Measurements from ENCODE around the gene LRRC47.

The LRRC47 gene

DNA sequence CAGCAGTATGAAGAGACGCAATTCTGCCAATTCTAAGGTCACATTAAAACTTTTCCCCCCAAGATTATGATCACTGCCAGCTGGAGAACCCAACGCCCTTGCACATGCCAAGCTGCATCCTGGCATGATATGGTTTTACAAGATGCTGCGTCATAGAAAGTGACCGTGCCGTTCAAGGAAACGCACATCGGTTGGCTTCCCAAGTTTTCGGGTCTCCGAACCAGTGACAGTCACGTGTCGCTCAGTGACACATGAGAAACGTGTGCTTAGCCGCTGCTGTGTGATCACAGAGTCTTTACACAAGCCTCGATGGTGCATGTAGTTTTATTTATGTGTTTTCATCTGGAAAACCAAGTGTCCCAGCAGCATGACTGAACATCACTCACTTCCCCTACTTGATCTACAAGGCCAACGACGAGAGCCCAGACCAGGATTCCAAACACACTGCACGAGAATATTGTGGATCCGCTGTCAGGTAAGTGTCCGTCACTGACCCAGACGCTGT lies 16.3 kb downstream of the LRRC47 start:
- TF ChIP-seq SNAI2 (CRISPR knock-in tag; IDR thresholded peaks at IDR 0.05): no peak
- TF ChIP-seq, protein P1, sequence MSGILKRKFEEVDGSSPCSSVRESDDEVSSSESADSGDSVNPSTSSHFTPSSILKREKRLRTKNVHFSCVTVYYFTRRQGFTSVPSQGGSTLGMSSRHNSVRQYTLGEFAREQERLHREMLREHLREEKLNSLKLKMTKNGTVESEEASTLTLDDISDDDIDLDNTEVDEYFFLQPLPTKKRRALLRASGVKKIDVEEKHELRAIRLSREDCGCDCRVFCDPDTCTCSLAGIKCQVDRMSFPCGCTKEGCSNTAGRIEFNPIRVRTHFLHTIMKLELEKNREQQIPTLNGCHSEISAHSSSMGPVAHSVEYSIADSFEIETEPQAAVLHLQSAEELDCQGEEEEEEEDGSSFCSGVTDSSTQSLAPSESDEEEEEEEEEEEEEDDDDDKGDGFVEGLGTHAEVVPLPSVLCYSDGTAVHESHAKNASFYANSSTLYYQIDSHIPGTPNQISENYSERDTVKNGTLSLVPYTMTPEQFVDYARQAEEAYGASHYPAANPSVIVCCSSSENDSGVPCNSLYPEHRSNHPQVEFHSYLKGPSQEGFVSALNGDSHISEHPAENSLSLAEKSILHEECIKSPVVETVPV (CRISPR knock-in tag; IDR thresholded peaks at IDR 0.05): no peak
- TF ChIP-seq ZC3H10 (CRISPR knock-in tag; IDR thresholded peaks at IDR 0.05): no peak
- TF ChIP-seq, protein P2, sequence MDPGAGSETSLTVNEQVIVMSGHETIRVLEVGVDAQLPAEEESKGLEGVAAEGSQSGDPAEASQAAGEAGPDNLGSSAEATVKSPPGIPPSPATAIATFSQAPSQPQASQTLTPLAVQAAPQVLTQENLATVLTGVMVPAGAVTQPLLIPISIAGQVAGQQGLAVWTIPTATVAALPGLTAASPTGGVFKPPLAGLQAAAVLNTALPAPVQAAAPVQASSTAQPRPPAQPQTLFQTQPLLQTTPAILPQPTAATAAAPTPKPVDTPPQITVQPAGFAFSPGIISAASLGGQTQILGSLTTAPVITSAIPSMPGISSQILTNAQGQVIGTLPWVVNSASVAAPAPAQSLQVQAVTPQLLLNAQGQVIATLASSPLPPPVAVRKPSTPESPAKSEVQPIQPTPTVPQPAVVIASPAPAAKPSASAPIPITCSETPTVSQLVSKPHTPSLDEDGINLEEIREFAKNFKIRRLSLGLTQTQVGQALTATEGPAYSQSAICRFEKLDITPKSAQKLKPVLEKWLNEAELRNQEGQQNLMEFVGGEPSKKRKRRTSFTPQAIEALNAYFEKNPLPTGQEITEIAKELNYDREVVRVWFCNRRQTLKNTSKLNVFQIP (CRISPR knock-in tag; IDR thresholded peaks at IDR 0.05; ENCODE audit: borderline replicate concordance, low read depth): no peak
- TF ChIP-seq RARB (CRISPR knock-in tag; IDR thresholded peaks at IDR 0.05): no peak
- TF ChIP-seq TCF4 (CRISPR knock-in tag; IDR thresholded peaks at IDR 0.05; ENCODE audit: borderline replicate concordance): no peak
- TF ChIP-seq ZNF565 (CRISPR knock-in tag; conservative IDR thresholded peaks at IDR 0.05; ENCODE audit: low read depth): no peak
- TF ChIP-seq BACH2 (CRISPR knock-in tag; IDR thresholded peaks at IDR 0.05; ENCODE audit: borderline replicate concordance): no peak
- no peak for TF ChIP-seq OSR1 (CRISPR knock-in tag; IDR thresholded peaks at IDR 0.05)
- no peak for TF ChIP-seq CSDC2 (CRISPR knock-in tag; IDR thresholded peaks at IDR 0.05)
- no peak for TF ChIP-seq ZFP30 (CRISPR knock-in tag; IDR thresholded peaks at IDR 0.05)
- TF ChIP-seq, protein P3, sequence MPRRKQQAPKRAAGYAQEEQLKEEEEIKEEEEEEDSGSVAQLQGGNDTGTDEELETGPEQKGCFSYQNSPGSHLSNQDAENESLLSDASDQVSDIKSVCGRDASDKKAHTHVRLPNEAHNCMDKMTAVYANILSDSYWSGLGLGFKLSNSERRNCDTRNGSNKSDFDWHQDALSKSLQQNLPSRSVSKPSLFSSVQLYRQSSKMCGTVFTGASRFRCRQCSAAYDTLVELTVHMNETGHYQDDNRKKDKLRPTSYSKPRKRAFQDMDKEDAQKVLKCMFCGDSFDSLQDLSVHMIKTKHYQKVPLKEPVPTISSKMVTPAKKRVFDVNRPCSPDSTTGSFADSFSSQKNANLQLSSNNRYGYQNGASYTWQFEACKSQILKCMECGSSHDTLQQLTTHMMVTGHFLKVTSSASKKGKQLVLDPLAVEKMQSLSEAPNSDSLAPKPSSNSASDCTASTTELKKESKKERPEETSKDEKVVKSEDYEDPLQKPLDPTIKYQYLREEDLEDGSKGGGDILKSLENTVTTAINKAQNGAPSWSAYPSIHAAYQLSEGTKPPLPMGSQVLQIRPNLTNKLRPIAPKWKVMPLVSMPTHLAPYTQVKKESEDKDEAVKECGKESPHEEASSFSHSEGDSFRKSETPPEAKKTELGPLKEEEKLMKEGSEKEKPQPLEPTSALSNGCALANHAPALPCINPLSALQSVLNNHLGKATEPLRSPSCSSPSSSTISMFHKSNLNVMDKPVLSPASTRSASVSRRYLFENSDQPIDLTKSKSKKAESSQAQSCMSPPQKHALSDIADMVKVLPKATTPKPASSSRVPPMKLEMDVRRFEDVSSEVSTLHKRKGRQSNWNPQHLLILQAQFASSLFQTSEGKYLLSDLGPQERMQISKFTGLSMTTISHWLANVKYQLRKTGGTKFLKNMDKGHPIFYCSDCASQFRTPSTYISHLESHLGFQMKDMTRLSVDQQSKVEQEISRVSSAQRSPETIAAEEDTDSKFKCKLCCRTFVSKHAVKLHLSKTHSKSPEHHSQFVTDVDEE (CRISPR knock-in tag; IDR thresholded peaks at IDR 0.05): no peak
- TF ChIP-seq ESRRG (CRISPR knock-in tag; IDR thresholded peaks at IDR 0.05): no peak
- TF ChIP-seq, protein P4, sequence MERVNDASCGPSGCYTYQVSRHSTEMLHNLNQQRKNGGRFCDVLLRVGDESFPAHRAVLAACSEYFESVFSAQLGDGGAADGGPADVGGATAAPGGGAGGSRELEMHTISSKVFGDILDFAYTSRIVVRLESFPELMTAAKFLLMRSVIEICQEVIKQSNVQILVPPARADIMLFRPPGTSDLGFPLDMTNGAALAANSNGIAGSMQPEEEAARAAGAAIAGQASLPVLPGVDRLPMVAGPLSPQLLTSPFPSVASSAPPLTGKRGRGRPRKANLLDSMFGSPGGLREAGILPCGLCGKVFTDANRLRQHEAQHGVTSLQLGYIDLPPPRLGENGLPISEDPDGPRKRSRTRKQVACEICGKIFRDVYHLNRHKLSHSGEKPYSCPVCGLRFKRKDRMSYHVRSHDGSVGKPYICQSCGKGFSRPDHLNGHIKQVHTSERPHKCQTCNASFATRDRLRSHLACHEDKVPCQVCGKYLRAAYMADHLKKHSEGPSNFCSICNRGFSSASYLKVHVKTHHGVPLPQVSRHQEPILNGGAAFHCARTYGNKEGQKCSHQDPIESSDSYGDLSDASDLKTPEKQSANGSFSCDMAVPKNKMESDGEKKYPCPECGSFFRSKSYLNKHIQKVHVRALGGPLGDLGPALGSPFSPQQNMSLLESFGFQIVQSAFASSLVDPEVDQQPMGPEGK (CRISPR knock-in tag; IDR thresholded peaks at IDR 0.05; ENCODE audit: borderline replicate concordance): no peak
- TF ChIP-seq GLIS3 (CRISPR knock-in tag; IDR thresholded peaks at IDR 0.05): no peak
- ATAC-seq: no peak

DNA sequence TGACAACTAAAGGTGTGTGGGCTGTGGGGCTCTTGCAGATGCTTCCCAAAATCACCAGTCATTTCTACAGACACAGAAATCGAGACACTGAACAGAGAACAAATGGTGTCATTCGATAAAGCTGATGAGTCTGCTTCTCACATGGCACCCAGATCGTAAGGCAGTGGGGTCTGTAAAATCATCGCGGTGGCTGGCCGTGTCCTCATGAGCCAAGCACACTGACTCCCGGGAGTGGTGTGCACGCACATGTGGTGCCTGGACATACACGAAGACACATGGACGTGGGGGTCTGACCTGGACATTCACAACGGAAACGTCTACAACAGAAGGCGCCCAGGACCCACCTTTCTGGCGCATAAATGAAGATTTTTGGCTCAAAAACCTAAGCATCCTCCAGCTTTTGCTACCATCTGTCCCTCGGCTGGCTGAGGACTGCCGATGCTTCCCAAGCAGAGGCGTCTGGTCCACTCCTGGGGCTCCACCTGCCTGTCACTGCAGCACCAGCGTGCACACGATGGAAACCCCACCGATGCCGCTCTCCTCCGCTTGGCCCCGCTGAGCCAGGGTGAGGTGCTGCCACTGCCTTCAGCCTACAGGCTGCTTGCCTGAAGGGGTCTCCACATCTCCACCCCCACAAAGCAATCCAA lies 16.9 kb downstream of the LRRC47 start:
- TF ChIP-seq ZFP3 (CRISPR knock-in tag; IDR thresholded peaks at IDR 0.05) (no peak), SNAI2 (CRISPR knock-in tag; IDR thresholded peaks at IDR 0.05) (no peak), TOX (CRISPR knock-in tag; IDR thresholded peaks at IDR 0.05; ENCODE audit: borderline replicate concordance) (no peak), TCF4 (CRISPR knock-in tag; IDR thresholded peaks at IDR 0.05; ENCODE audit: borderline replicate concordance) (no peak), GLIS3 (CRISPR knock-in tag; IDR thresholded peaks at IDR 0.05) (no peak), ESRRG (CRISPR knock-in tag; IDR thresholded peaks at IDR 0.05) (no peak), ZC3H10 (CRISPR knock-in tag; IDR thresholded peaks at IDR 0.05) (no peak)
- TF ChIP-seq, protein P1 (CRISPR knock-in tag; IDR thresholded peaks at IDR 0.05): no peak
- TF ChIP-seq, protein P3 (CRISPR knock-in tag; IDR thresholded peaks at IDR 0.05): no peak
- ATAC-seq: no peak

Measured in SK-N-SH treated with all-trans-retinoic acid at 6 μM for 48 hours (cell line).